Right kidney (tissue), 1 donor: ENCODE data around the gene MACROD2.
"Not testable (repeated sequence)": the region's sequence is repeated elsewhere in the genome, so short reads cannot be mapped to it uniquely, and the experiment has no call there.

ENCODE experiments used
- DNase-seq: peaks from one replicate; pipeline ENCODE4 v3.0.0-alpha.2; 2016

Gene MACROD2

DNA sequence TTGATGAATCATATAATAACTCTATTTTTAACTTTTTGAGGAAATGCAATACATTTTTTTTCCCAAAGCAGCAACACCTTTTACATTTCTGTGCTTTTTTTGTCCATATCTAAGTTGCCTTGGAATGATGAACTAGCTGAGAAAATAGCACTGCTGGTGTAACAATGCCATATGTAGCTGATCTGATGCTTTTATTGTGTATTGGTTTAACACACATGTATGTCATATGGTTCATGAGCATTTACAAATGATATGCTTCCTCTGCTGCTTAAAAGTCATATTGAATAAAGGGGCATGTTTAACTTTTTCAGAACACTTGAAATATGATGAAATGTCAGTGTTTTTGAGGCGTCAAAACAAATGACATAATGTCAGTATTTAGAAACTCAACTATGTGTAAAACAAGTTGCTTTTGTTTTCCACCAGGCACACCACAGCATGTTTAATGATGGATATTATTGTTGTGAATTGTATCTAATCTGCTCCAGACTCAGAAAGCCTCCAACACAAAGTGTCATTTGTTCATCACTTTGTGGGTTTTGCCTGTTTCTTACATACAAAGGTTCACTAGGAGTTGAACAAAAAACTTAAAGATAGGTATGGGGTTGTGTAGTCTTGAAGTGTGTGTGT is 1117.9 kb downstream of the MACROD2 start:
- no peak for DNase-seq

DNA sequence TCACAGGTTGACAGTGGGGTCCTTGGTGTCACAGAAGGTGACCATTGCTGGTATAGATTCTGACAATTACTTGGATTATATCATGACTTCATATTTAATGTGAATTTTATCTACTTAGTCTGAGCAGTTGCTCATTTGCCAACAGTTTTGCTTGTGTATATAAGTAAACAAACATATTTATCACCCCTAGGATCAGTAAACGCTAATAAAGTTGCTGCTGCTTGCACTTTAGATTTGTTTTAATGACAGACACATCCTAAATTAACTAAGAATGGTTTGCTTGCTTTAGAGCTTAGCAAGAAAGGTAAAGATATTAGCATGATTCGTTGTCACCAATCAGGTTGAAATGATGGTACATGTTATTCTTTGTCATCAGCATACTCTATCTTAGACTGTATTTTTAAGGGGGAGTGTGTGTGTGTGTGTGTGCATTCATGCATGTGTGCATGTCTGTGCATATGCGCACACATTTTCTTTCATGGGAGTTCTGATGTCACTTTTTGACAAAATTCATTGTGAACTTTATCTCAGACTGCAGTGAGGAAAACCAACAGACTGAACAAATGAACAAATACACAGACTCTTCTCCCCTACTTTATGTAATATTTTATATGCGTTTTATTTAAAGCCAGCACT is 1124.7 kb downstream of the MACROD2 start:
- no peak for DNase-seq

DNA sequence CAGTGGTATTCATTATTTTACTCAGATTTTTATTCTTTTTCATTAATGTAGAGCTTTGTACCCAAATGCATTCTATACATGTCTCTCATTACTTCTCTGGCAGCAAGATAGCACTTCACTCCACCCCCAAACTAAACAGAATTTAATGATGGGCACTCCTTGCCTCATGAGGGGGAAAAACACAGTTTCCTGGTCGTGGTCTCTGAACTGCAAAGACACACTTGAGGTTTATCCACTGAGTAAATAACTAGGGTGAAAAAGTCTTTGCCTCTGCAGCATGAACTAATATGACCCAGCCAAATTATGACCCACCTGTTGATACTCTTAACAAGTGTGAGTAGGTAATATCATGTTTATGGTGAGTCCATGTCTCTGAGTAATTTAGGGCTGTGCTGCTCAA is 1127.3 kb downstream of the MACROD2 start:
- DNase-seq: no peak

DNA sequence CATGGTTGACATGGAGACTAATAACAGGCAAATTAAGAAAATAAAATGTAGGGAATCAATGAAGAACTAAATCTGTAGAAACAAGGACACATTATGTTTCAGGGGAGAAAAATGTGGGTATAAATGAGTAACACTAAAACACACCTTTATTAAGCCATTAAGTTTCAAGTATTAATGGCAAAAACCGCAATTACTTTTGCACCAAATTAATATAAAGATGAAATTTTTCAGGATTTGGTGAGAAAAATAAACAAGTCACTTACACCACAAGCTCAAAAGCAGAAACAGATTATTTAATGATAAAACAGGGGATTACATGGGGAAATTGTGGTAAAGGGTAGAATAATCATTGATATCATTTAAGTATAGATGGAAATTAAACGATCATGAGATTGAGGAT is 1135.9 kb downstream of the MACROD2 start:
- no peak for DNase-seq

DNA sequence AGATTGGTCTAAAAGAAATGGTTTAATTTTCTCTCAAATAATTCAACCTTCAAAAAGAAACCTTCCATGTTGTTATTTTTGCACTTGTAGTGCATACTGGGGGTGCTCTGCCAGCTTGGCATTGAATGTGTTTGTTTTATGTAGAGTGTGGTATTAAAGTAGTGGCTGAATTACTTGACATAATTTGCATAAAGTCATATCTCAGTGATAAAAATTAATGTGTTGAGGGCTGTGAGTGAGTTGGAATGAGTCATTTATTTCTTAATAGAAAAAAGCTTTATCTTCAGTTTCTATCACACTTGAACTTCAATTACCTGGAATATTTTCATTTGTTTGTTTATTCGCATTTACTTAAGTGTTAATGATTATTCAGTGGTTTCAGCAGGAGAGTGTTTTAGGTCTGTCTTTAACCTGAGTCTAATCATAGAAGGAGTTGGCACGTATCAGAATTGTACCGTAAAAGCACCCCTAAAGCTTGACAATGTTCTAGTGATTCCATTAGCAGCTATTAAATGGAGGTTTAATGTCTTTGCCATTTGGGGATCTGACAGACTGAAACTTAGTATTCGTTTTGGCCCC is 1143.3 kb downstream of the MACROD2 start:
- no peak for DNase-seq

DNA sequence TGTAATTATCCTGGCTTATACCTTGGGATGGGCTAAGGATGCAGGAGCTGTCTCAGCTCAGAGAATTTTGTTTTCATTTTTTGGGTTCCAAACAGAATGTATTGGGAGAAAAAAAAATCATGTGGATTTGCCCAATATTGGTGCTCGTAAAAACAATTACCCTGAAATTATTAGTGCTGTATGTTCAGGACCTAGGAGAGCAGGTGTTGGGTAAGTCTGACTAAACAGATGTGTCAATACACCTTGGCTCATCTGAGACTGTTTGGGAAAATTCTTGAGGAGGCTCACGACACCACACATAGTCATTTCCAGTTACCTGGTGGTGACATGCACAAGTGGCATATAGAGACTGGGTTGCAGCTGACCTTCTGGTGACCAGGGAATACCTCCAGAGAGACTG is 1144.2 kb downstream of the MACROD2 start:
- no peak for DNase-seq

DNA sequence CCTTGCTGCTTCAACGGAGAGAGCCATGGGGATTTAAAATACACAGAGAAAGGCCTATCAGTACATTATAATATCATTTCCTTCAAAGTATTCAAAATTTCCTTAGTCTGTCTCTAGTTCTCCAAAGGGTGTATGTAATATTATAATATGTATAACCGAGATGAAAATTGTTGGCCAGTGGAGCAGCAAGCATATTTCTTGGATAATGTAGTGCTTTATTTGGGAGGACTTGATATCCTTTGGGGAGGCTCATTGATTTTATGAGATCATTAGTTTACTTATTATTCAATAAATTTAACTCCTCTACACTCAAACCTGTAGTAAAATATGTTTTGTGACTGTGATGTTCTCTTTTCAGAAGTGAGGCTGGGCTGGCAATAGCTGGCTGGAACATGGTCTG is 1145.0 kb downstream of the MACROD2 start:
- DNase-seq: no peak

DNA sequence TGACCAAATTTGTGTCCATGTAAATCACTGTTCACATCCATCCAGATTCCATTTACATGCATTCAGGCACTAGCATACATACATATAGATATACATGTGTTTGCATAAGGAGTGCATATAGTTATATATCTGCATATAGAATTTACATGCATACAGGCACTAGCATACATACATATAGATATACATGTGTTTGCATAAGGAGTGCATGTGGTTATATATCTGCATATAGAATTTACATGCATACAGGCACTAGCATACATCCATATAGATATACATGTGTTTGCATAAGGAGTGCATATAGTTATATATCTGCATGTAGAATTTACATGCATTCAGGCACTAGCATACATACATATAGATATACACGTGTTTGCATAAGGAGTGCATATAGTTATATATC is 1145.6 kb downstream of the MACROD2 start:
- DNase-seq: not testable (repeated sequence)

DNA sequence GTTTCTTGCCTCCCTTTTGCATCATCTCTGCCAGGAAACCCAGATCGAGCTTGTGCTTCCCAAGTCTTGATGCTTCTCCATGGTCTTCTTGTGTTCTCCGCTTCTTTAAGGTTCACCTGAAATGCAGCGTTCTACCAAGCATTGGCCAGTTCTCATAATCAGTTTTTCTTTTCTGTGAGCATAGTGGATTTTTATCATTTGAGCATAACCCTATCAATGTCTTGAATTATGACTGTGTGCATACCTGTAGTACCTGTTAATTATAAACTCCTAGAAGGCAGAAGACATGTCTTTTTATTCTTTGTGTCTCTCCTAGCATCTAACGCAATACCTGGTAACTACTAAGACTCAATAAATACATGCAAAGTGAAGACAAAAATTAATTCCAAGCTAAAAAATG is 1146.5 kb downstream of the MACROD2 start:
- no peak for DNase-seq

DNA sequence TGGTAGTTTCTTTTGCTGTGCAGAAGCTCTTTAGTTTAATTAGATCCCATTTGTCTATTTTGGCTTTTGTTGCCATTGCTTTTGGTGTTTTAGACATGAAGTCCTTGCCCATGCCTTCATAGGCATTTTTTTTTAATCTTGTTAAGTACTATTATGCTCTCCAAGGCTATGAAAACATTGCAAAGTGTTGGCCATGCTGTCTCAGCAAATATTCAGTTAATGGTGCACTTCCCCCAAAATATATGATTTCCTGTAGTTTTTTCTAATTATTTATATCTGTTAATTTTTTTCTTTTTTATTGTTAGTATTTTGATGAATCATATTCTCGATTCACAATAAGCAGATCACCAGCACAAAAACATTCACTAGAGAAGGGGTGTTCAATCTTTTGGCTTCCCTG is 1148.2 kb downstream of the MACROD2 start:
- DNase-seq: no peak

DNA sequence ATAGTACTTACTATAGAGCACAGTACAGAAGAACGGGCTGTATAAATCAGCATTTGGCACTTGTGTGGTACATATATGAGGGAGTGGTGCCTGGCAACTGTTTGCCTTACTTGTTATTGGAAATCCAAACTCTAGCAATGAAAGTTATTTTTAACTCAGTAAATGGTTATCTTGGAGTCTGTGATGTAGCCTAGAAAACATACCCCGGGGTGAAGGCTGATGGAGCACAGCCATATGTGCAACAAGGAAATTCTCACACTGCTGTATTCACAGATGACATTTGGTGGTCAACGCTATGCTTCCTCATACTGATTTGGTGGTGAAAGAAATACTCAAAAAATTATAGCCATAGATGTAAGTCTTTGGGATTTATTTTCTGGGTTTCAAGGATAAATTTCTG is 1149.6 kb downstream of the MACROD2 start:
- DNase-seq: no peak

DNA sequence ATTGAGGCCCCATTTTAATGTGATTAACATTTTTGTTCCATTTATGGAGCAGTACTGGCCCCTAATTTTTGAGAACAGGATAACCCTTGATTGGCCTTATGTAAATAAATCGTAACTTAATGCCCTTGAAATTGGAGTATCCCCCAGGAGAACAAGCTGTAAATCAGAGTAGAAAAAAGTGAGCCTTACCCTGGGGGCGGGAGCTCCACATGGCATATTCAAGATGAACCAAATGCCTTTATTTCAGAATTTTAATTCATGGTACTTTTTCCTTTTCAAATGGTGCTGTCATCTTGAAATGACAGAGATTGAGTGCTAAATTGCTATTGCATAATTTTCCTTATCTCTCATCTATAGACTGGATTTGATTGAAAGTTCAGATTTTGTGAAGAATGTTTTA is 1151.6 kb downstream of the MACROD2 start:
- DNase-seq: no peak

DNA sequence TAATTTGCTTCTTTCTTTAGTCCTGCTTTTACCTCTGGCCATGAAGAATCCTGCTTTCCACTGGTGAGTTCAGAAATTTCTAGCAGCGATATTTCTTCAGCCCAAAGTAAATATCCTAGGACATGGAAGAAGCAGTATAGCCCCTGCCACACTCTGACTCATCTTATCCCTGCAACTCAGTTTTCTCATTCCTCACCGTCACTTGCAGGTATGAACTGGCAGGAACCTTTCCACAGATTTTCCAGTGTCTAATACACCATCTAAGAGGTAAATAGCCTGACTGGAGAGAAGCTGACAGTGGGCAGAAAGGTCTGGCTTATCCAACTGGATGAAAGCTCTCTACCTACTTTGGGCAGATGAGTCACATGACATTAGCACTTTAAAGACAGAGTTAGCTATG is 1158.8 kb downstream of the MACROD2 start:
- no peak for DNase-seq

DNA sequence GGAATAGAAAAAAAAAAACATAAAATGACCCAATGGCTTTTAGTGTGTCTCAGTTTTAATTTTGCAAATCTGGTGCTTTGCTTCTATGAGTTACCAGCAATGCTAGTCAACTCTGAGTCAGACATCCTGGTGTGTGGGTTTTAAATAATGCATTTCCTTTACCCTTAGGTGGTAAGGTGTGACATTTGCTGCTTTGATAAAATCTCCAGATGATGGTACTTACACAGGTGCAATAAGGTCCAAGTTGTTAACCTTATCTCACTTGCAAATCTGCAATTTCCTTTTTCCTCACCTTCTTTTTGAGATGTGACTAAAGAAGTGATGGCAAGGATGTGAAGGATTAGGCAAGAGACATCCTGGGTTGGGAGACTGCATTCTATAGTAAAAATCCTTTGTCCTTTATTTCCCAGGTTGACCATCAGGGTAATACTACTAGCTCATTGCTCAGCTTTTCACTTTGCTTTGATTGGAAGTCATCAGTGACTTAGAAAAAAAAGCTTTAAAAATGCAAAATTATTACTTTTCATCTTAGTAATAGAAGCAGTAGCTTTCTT is 1160.6 kb downstream of the MACROD2 start:
- DNase-seq: no peak

DNA sequence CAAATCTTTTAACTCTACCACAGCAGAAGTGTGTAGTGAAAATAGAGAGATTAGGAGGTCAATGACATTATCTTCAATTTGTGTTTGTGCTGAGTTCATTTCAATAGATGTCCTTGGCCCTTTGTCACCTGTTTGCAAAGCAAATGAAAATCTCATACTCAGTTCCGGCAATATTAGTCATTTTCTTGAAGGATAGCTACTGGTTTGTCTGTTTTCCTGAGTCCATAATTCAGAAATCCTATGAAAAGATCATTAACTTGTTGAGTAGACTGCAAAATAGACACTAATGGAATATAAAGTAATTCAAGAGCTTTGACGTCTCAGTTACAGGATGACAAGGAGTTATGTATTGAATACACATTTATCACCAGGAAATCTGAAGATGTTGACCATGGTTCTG is 1163.2 kb downstream of the MACROD2 start:
- DNase-seq: no peak

DNA sequence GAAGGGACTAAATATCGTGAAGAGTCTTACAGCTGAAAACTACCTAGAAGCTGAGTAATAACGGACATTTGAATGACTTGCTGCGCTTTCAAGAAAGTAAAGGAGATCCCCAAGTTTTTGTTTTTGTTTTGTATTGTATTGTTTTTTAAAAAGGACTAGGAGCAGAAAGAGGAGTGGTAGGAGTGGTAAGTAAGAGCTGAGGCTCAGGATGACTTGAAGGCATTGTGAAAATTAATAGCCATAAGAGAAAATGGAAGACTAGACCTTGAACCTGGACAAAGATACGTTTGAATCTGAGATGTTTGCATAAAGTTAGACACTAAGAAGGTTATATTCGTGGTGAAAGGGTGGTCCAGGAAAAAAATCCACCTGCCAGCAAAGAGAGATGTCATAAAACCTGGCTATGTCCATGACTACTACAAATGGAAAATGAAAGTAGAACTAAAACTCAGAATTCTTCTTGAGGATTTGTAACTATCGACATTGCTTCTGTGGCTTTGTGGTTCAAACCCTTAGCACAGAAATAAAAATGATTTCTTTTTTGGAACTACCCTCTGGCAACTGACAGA is 1166.8 kb downstream of the MACROD2 start:
- DNase-seq: no peak

DNA sequence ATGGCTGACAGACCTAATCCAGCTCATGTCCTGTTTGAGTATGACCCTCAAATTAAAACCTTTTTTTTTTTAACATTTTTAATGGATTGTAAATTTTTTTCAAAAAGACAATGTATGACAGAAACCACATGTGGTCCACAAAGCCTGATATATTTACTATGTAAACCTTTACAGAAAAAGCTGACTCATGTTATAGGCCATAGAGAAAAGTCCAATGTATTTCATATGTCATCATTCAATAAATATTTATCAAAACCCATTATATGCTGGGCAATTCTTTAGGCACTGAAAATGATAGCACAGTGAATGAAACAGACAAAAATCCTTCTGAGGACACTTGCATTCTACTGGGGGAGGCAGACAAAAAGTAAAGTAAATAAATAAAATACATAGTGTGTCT is 1168.3 kb downstream of the MACROD2 start:
- no peak for DNase-seq

DNA sequence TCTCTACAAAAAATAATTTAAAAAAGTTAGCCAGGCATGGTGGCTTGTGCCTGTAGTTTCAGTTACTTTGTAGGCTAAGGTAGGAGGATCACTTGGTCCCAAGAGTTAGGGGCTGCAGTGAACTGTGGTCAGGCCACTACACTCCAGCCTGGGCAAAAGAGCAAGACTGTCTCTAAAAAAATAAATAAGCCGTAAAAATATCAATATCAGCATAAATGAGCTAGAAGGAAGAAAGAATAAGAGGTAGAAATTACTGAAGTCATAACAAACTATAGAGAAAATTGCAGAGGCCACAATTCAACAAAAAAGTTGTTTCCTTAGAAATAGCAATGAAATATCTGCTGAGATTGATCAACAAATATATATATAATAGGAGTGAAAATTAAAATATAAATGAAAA is 1169.4 kb downstream of the MACROD2 start:
- no peak for DNase-seq

DNA sequence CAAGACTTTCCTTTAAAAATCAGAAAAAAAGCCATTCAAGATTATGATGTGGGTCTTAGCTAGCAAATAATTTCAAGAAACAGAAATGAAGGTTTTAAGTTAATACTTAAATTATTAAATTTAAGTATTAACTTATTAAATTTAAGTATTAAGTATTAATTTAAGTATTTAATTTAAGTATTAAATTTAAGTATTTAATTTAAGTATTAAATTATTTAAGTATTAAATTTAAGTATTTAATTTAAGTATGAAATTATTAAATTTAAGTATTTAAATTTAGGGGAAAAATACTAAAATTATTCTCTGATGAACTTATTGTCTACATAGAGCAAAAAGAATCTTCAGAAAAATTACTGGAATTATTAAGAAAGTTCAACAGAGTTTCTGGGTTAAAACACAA is 1171.4 kb downstream of the MACROD2 start:
- DNase-seq: no peak

DNA sequence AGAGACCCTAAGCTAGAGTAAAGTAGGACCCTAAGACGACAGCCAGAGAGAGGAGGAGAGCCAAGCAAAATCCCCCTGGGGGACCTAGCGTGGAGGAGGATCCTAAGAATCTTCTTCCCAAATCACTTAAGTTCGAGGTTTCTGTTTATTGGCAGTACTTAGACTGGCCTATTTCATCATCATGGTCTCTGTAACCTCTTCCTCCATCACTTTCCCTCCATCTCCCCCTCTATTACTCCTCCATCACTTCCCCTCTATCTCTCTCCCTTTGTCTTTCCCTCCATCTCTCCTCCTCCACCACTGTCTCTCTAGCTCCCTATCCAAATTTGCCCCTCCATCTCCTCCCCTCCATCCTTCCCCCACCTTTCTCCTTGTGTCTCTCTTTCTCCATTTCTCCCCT is 1175.7 kb downstream of the MACROD2 start:
- no peak for DNase-seq

DNA sequence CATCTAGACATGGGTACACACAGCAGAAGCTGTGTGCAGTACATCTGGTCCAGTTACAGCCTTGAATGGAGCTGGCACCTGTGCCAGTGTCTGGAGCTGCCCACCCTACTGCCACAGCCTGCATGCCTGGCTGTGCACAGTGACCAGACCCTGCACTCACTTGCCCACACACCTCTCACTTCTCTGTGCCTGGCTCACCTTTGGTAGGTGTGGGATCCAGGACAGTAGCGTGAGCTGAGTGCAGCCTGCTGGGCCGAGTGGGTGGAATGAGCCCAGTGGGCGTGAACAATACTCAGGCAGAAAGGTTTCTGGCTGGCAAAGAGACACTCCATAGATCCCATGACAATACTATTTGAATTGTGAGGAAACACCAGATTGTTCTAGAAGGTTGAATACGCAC is 1181.6 kb downstream of the MACROD2 start:
- DNase-seq: no peak

DNA sequence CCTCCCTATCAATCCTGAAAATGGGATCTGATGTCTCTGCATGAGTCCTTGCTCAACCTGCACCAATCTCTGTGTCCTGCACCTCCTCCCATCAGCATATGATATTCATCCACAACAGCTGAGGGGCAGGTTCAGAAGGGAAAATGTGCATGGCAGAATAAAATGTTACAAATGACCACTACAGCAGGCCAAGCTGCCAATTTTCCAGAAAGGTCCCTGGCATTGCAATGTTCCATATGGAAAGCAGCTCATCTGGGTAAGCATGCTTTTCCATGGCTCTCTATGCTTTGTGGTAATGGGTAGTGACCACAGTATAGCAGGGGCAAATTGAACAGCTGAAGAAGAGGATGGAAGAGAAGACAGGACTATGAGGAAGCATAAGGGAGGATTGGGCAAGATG is 1183.3 kb downstream of the MACROD2 start:
- DNase-seq: no peak

DNA sequence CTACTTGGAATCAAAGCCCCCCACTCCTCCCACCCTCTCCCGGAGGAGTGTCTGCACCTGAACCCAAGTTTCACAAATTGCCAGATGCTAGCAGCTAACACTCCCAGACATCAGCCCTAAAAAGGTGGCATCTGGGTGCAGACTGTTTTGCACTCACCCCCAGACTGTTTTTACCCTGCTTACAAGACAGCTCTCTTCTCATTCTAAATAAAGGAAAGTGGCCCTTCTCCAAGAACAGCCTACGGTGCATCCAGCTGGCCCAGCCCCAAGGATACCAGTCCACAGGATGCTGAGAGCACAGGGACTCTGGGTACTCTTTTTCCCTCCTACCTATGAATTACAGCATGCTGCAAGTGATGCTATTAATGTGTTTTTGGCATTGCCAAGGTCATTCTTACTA is 1184.1 kb downstream of the MACROD2 start:
- no peak for DNase-seq

DNA sequence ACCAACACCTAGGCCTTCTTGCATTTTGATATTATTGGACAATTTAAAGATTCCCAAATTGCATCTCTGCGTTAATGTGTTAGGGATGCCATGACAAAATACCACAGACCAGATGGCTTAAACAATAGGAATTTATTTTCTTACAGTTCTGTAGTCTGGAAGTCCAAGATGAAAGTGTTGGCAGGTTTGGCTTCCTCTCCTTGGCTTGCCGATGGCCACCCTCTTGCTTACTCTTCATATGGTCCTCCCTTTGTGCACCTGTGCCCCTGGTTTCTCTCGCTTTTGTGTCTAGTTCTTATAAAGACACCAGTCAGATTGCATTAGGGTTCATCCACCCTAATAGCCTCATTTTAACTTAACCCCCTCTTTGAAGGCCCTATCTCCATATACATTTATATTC is 1184.5 kb downstream of the MACROD2 start:
- DNase-seq: no peak
